ENCODE measurements around the gene CCDC61.

Gene CCDC61

GRCh38 chr19:46042252-46042883 is 47.1 kb downstream of the CCDC61 start:
- DNase-seq: no peak

GRCh38 chr19:46043519-46043918 is 48.3 kb downstream of the CCDC61 start:
- no peak for DNase-seq

- no peak for DNase-seq
These were observed 54.3 kb downstream of the CCDC61 start for GRCh38 chr19:46049597-46049996.

- DNase-seq: no peak
These were observed 57.6 kb downstream of the CCDC61 start for GRCh38 chr19:46052896-46053295.

- DNase-seq: no peak
These were observed 61.3 kb downstream of the CCDC61 start for GRCh38 chr19:46056536-46056935.

GRCh38 chr19:46058778-46059177 is 63.5 kb downstream of the CCDC61 start:
- DNase-seq: no peak

- no peak for DNase-seq
These were observed 64.7 kb downstream of the CCDC61 start for GRCh38 chr19:46060012-46060411.

GRCh38 chr19:46063201-46063600 is 67.9 kb downstream of the CCDC61 start:
- no peak for DNase-seq

GRCh38 chr19:46065486-46066071 is 70.3 kb downstream of the CCDC61 start:
- no peak for DNase-seq

- DNase-seq: no peak
These were observed 71.2 kb downstream of the CCDC61 start for GRCh38 chr19:46066471-46066870.

GRCh38 chr19:46067691-46068090 is 72.4 kb downstream of the CCDC61 start:
- DNase-seq: no peak

Measured in MV-4-11 (cell line).